ENCODE data around the gene GABBR2.

The GABBR2 gene

DNA sequence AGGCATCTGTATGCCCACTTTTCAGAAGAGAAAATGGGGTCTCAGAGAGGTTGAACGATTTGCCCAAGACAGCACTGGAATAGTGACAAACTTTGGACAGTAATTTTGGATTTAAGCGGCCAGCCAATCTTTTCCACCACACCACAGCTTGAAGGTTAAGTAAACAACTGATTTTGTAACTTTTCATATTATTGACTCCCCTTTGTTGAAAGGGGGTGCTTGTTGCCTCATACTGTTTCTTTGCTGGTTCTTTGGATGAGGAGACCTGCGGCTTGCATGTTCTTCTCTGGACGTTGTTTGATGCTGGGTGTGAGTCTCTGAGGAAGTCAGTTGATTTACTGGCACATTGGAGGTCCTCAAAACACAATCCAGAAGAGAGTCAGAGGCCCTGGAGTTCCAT is 11.7 kb upstream of the GABBR2 start:
- no peak overlapping the region for H3K27ac ChIP-seq
- TF ChIP-seq, protein P1, sequence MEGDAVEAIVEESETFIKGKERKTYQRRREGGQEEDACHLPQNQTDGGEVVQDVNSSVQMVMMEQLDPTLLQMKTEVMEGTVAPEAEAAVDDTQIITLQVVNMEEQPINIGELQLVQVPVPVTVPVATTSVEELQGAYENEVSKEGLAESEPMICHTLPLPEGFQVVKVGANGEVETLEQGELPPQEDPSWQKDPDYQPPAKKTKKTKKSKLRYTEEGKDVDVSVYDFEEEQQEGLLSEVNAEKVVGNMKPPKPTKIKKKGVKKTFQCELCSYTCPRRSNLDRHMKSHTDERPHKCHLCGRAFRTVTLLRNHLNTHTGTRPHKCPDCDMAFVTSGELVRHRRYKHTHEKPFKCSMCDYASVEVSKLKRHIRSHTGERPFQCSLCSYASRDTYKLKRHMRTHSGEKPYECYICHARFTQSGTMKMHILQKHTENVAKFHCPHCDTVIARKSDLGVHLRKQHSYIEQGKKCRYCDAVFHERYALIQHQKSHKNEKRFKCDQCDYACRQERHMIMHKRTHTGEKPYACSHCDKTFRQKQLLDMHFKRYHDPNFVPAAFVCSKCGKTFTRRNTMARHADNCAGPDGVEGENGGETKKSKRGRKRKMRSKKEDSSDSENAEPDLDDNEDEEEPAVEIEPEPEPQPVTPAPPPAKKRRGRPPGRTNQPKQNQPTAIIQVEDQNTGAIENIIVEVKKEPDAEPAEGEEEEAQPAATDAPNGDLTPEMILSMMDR (conservative IDR thresholded peaks at IDR 0.05) = no peak

DNA sequence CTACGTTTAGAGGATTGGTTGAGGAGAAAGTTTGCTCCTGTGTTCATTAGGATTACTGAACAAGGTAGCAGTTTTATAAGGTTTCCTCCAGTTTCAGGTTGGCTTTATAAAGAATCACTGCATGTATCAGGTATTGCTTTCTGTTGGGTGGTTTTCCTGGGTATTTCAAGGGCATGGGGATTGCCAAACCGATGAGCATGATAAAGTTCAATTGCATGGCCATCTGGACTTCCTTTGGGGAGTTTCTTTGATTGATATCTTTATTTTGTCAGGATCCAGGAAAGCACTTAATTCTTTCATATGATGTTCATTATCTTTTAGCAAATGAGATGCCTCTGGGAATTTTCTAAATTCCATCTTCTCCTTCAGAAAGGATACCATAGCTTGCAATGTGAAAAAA is 10.3 kb upstream of the GABBR2 start:
- TF ChIP-seq, protein P1 (conservative IDR thresholded peaks at IDR 0.05) = no peak
- H3K27ac ChIP-seq = no peak overlapping the region

DNA sequence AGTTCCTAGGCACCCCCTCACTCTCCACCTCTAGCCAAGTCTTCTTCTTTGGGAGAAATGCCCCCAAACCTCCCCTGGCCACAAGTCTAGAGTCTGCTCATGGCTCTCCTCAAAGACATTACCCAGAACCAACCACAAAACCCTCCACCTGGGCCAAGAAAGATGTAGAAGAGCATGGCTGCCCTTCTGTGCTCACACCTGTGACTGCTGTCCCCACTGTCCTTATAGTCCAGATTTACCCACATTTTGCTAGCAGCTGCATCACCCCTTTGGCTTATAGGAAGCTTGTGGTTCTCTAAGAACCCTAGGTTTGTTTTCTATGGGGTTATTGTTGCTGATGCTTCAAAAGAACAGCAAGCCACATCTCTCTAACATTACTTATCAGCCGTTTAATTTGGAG is 6.1 kb upstream of the GABBR2 start:
- H3K27ac ChIP-seq = no peak overlapping the region
- TF ChIP-seq, protein P1 (conservative IDR thresholded peaks at IDR 0.05) = no peak

DNA sequence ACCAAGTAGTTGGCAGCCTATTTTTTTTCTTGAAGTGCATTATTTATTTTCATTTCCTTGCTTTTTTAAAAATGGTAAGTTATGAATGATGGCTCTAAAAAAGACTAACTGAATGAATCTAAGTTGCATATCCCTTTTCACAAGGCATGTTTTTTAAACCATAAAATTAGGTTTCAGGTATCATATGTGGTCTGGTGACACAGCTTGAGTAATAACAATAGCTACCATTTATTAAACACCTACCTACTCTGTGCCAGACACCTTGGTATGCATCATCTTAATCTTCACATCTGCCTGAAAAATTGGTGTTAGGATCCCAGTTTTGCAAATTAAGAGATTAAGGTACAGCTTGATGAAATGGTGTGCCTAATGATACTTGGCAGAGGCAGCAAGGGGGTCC is 4.3 kb upstream of the GABBR2 start:
- TF ChIP-seq, protein P1 (conservative IDR thresholded peaks at IDR 0.05) = no peak
- H3K27ac ChIP-seq = no peak overlapping the region

DNA sequence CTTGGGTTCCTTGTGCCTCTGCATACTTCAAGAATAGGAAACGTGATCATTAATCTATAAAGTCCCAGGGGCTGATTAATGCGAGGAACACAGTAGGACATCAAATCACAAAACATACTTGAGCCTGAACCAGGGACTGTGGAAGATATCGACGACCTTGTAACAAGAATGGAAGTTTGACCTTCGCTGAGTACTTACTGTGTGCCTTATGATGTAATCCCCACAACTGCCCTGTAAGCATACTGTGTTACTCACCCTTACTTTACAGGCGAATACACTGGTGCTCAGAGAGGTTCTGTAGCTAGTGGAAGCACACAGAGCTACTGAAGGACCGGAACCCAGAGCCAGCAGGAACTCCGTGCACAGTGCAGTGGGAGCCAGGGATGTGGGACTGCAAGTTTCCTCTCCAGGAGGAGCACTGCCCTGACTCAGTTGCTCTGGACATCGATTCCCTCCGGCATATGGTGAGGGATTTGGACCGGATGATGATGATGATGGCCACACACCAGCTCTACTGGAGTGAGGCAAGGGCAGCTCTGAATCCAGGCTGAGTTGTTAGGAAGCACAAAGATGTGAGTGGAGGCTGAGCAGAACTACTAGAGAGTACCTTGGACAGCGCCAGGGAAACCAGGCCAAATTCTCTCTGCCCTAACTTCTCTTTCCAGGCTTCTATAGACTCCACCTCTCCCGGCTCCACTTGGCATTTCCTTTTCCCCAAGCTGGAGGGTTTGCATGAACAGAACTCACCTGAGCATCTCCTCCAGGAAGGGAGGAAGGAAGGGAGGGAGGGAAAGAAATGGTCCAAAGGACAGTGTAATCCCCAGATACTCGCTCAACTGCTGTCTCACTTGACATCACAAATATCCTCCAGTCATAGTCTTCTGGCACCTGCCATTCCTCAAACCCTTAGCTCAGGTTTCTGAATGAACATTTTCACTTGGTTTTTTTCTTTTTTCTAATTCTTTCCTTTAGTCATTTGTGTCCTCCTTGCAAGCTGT is 1.5 kb upstream of the GABBR2 start:
- TF ChIP-seq, protein P1 (conservative IDR thresholded peaks at IDR 0.05) = no peak
- H3K27ac ChIP-seq = no peak overlapping the region

DNA sequence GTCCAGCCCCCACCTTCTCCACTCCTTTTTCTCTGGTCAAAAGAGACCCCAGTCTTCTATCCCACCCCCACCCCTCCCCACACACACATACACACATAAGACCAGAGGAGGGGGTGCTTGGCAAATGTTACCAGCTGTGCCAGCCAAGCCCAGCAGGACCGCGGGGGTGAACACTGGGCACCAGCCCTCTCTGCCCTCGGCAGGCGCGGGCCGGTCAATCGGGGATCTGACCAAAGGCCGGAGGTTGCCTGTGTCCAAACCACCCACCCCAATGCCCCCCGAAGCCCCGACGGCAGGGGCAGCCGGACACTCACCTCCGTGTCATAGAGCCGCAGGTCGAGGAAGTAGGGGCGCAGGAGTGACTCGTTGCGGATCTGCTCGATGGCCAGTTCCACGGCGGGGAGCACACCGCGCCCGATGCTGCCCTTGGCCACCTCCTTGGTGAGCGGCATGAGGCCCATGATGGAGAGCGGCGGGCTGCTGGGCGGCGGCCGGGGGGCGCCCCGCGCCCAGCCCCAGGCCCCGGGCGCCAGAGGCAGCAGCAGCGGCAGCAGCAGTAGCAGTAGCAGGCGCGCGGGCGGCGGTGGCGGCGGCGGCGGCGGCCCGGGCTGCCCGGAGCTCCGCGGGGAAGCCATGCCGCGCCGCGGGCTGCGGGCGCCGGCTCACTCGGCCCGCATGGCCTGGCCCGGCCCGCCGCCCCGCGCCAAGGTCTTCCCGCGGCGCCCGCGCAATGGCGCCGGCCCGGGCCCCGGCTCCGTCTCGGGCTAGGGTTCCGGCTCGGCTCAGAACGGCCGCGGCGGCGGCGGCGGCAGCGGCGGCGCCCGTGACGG is 417 bp downstream of the GABBR2 start:
- H3K27ac ChIP-seq = peak overlapping the region; percentile 5; the same call in 1 of the 2 replicates

More for the DNA sequence above, 417 bp downstream of the GABBR2 start:
- TF ChIP-seq, protein P1 (conservative IDR thresholded peaks at IDR 0.05) = no peak

All from VCaP (cell line).